CD14-positive monocyte (primary cell): Measurements from ENCODE around the gene NCR3LG1. TPM values are rescaled to one million over a fixed set of nuclear protein-coding genes. Genes with fewer than 3 reads are reported as not detected.

ENCODE experiments used
- DNase-seq, 3 donors: peaks; one replicate each; pipeline ENCODE4 v3.0.0-alpha.2; 2011 to 2022
- H2AFZ ChIP-seq: 2 replicates; pipeline ENCODE4 v1.6.0; 2012; ENCODE audit warnings: mild to moderate bottlenecking, low read depth, low read length, inconsistent platforms; ENCODE audit not compliant: insufficient read depth, poor library complexity, severe bottlenecking
- H3K27ac ChIP-seq, 2 donors: 1 replicate in 1 of 2; 2 replicates in 1 of 2; pipeline ENCODE4 v1.5.1; 2012 to 2013; ENCODE audit warnings: low read length in 2 of 2, control low read depth in 1 of 2, inconsistent platforms in 1 of 2, low read depth in 1 of 2, mild to moderate bottlenecking in 1 of 2
- H3K27me3 ChIP-seq, 2 donors: one replicate each; pipeline versions ENCODE4 v1.6.0 to v1.6.1; 2011 to 2013; ENCODE audit warnings: low read length in 2 of 2; ENCODE audit not compliant: control insufficient read depth in 2 of 2, insufficient read depth in 2 of 2
- H3K36me3 ChIP-seq, 2 donors: replicated peaks in 1 of 2; 1 replicate in 1 of 2; 2 replicates in 1 of 2; pipeline versions ENCODE4 v1.5.1 to v1.6.1; 2012 to 2013; ENCODE audit warnings: low read length in 2 of 2, control low read depth in 1 of 2, inconsistent platforms in 1 of 2, mild to moderate bottlenecking in 1 of 2; ENCODE audit not compliant: insufficient read depth in 2 of 2, control insufficient read depth in 1 of 2
- H3K4me1 ChIP-seq, 2 donors: 1 replicate in 1 of 2; 2 replicates in 1 of 2; pipeline versions ENCODE4 v1.5.1 to v1.6.1; 2012 to 2013; ENCODE audit warnings: low read length in 2 of 2, control low read depth in 1 of 2, inconsistent platforms in 1 of 2, mild to moderate bottlenecking in 1 of 2, moderate library complexity in 1 of 2; ENCODE audit not compliant: insufficient read depth in 2 of 2, control insufficient read depth in 1 of 2
- H3K4me2 ChIP-seq: replicated peaks from 2 replicates; pipeline ENCODE3; 2012; ENCODE audit warnings: low read length, moderate library complexity, mild to moderate bottlenecking; ENCODE audit not compliant: poor library complexity, severe bottlenecking; ENCODE audit errors: extremely low read depth
- H3K4me3 ChIP-seq, 3 experiments: fragments of 200-600 bp in 1 of 3; sonication (generic) in 1 of 3; replicated peaks in 1 of 3; 1 replicate in 2 of 3; 2 replicates in 1 of 3; pipeline ENCODE4 v1.5.1; 2011 to 2013; ENCODE audit warnings: low read length in 3 of 3, mild to moderate bottlenecking in 3 of 3, control low read depth in 2 of 3, low read depth in 2 of 3, inconsistent platforms in 1 of 3, moderate library complexity in 1 of 3
- H3K79me2 ChIP-seq: 2 replicates; pipeline ENCODE4 v1.6.0; 2012; ENCODE audit warnings: mild to moderate bottlenecking, control low read depth, inconsistent platforms, low read length, moderate library complexity; ENCODE audit not compliant: insufficient read depth
- H3K9ac ChIP-seq: 2 replicates; pipeline ENCODE4 v1.6.0; 2017; ENCODE audit warnings: low read length, mild to moderate bottlenecking; ENCODE audit not compliant: insufficient read depth, poor library complexity, severe bottlenecking
- H3K9me3 ChIP-seq, 2 donors: replicated peaks in 1 of 2; 1 replicate in 1 of 2; 2 replicates in 1 of 2; pipeline versions ENCODE4 v1.5.1 to v1.6.1; 2012 to 2013; ENCODE audit warnings: low read length in 2 of 2, control low read depth in 1 of 2; ENCODE audit not compliant: control insufficient read depth in 1 of 2, insufficient read depth in 1 of 2
- H4K20me1 ChIP-seq: 2 replicates; pipeline ENCODE4 v1.6.0; 2012; ENCODE audit warnings: mild to moderate bottlenecking, low read length, control low read depth, moderate library complexity; ENCODE audit not compliant: insufficient read depth
- H3K27ac Mint-ChIP-seq, 7 donors: one replicate each; pipeline ENCODE4 v1.8.0; 2020; ENCODE audit warnings: mild to moderate bottlenecking in 7 of 7, mixed read lengths in 7 of 7, moderate library complexity in 6 of 7, inconsistent platforms in 2 of 7
- H3K27me3 Mint-ChIP-seq, 3 donors: one replicate each; pipeline ENCODE4 v1.8.0; 2021 to 2022; ENCODE audit warnings: low read depth in 3 of 3, mild to moderate bottlenecking in 3 of 3, mixed read lengths in 3 of 3, moderate library complexity in 3 of 3, inconsistent platforms in 1 of 3
- H3K36me3 Mint-ChIP-seq, 2 donors: one replicate each; pipeline ENCODE4 v1.8.0; 2020; ENCODE audit warnings: mixed read lengths in 2 of 2, inconsistent platforms in 1 of 2, mild to moderate bottlenecking in 1 of 2
- H3K4me1 Mint-ChIP-seq: one replicate; pipeline ENCODE4 v1.8.0; 2020; ENCODE audit warnings: mild to moderate bottlenecking, mixed read lengths
- H3K4me3 Mint-ChIP-seq, 2 donors: one replicate each; pipeline ENCODE4 v1.8.0; 2020; ENCODE audit warnings: mild to moderate bottlenecking in 2 of 2, mixed read lengths in 2 of 2, moderate library complexity in 1 of 2
- H3K9me3 Mint-ChIP-seq, 7 donors: one replicate each; pipeline ENCODE4 v1.8.0; 2020 to 2022; ENCODE audit warnings: mixed read lengths in 7 of 7, mild to moderate bottlenecking in 6 of 7, moderate library complexity in 6 of 7, inconsistent platforms in 2 of 7
- CTCF ChIP-seq: fragments of 200-600 bp; IDR thresholded peaks from one replicate; pipeline ENCODE4 v1.8.0; 2022; ENCODE audit warnings: antibody characterized with exemption, mild to moderate bottlenecking
- WGBS: methylation state at CpG from one replicate; pipeline ENCODE4 v1.1.5; 2013; ENCODE audit warnings: missing lambda C conversion rate; ENCODE audit not compliant: insufficient coverage; 5-methylcytosine and 5-hydroxymethylcytosine counted together
- intact Hi-C, 2 donors: fragments of 100-400 bp; cut with micrococcal nuclease; formaldehyde crosslinking; loops; one replicate each; pipeline versions ENCODE4 v1.15.0 to v1.15.1; 2023
- polyA plus RNA-seq, 3 donors: library from polyadenylated mRNA; depleted of rRNA in 1 of 3; unstranded in 2 of 3; stranded (reverse) in 1 of 3; fragments of 300-500 nt in 2 of 3; fragments of >200 nt in 1 of 3; fragmentation: Illumina TruSeq in 2 of 3; gene quantifications; 1 replicate in 2 of 3; 2 replicates in 1 of 3; pipeline ENCODE4 v1.2.3, GENCODE V29; 2012 to 2021

The NCR3LG1 gene
- polyA plus RNA-seq, 3 donors: 0.05 to 1.1 (median 0.15) TPM

GRCh38 chr11:17406818-17407149 is 55.2 kb downstream of the NCR3LG1 start:
- Mint-ChIP-seq H3K4me1 (peaks cover 3% of the 10 kb centered on the region), H3K9me3 (peaks cover 0 to 7% (median 0%) of the 10 kb centered on the region in 7 donors), H3K36me3 (no peaks in the 10 kb centered on the region), H3K27ac (peak overlapping the region in 2 of 7 donors; percentile 40 to 52), H3K27me3 (peaks cover 1 to 12% (median 4%) of the 10 kb centered on the region in 3 donors), H3K4me3 (no peak overlapping the region)
- DNase-seq: no peak
- H3K9me3 ChIP-seq: no peaks in the 10 kb centered on the region
- 96% methylated on average over 13 of the region's 13 CpGs for WGBS
- no peak overlapping the region for H3K4me2 ChIP-seq
- no peaks in the 10 kb centered on the region for H3K36me3 ChIP-seq
- no peaks in the 10 kb centered on the region for H4K20me1 ChIP-seq
- H3K79me2 ChIP-seq: no peaks in the 10 kb centered on the region
- H3K4me3 ChIP-seq: no peak overlapping the region
- H3K27me3 ChIP-seq: no peaks in the 10 kb centered on the region
- H3K27ac ChIP-seq: no peak overlapping the region
- TF ChIP-seq CTCF: no peak
- H3K4me1 ChIP-seq: no peaks in the 10 kb centered on the region
- no peak overlapping the region for H2AFZ ChIP-seq
- intact Hi-C loops: no loop called here
- no peak overlapping the region for H3K9ac ChIP-seq

GRCh38 chr11:17407575-17407974 is 56.0 kb downstream of the NCR3LG1 start:
- no peaks in the 10 kb centered on the region for H3K36me3 ChIP-seq
- H3K27ac ChIP-seq: no peak overlapping the region
- Mint-ChIP-seq H3K9me3 (peaks cover 0 to 7% (median 2%) of the 10 kb centered on the region in 7 donors), H3K4me1 (peaks cover 3% of the 10 kb centered on the region), H3K27me3 (peaks cover 1 to 12% (median 4%) of the 10 kb centered on the region in 3 donors), H3K36me3 (no peaks in the 10 kb centered on the region), H3K4me3 (no peak overlapping the region), H3K27ac (no peak overlapping the region)
- H3K79me2 ChIP-seq: no peaks in the 10 kb centered on the region
- H3K4me2 ChIP-seq: no peak overlapping the region
- no peak for DNase-seq
- H3K4me1 ChIP-seq: no peaks in the 10 kb centered on the region
- WGBS: no CpG with 5 or more reads among the region's 2 CpGs
- H4K20me1 ChIP-seq: no peaks in the 10 kb centered on the region
- intact Hi-C loops: no loop called here
- TF ChIP-seq CTCF: no peak
- H3K9me3 ChIP-seq: no peaks in the 10 kb centered on the region
- H3K9ac ChIP-seq: no peak overlapping the region
- no peak overlapping the region for H3K4me3 ChIP-seq
- H2AFZ ChIP-seq: no peak overlapping the region
- no peaks in the 10 kb centered on the region for H3K27me3 ChIP-seq
